ENCODE measurements around the gene PLEKHH1.

The PLEKHH1 gene

DNA sequence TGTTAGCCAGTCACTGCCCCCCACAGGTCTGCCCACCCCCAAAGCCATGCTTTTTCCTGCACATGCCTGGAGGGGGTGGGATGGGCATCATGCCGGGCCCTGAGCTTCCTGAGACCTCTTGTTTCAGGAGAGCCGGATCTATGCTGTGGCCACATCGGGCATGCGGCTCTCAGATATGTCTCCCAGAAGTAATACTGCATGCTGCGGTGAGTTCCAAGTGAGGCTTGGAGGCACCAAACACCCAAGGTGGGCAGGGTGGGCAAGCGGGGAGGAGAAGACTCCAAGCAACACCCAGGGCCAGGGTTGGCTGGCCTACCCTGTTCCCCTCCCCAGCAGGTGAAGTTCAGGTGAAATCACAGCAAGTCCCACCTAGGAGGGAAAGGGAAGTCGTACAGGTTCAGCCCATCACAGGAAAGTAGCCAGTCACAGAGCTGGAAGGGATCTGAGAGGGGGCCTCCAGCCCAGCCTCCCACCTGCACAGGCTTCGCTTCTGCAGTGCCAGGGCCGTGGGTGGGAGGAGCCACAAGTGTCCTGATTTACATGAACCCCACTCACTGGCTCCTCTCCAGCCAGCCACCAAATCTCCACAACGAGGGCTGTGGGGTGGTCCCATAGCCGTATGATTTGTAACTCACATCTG lies 36.0 kb downstream of the PLEKHH1 start:
- DNase-seq: no peak

DNA sequence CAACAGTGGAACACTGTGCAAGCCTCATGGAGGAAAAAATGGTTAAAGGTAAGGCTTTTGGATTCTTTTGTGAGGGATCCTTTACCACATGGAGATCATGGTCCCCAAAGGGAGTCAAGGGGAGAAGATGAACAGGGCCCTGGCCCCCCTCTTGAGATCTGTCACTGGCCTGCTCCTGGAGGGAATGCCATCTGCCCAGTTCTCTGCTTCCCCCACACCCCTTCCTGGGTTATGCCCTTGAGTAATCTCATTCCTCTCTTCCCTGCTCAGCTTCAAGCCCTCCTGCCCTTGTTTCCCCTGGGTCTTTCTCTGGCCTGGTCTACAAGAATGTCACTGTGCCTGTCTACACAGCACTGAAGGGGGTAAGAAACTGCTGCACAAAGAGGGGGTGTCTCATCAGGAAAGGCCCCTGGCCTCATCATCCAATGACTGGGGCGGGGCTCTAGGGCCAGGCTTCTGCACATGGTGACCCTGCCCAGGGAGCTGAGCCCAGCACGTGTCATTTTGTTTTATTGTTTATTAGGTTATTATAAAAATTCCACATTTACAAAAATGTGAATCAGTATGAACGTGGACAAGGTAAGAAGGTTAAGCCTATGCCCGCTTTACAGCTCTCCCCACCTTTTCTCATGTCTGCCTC lies 36.7 kb downstream of the PLEKHH1 start:
- DNase-seq: no peak

DNA sequence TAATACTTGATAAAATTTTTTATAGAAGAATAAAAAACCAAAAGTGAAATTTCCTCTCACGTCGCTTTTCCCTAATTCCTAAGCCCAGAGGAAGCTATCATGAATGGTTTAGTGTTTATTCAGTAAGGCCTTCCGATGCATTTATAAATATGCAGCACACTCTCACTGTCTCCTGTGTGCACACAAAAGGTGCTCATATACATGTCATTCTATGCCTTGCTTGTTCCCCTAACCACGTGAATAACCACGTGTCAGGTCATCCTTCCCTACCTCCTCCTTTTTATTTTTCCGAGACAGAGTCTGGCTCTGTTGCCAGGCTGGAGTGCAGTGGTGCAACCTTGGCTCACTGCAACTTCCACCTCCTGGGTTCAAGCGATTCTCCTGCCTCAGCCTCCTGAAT lies 37.4 kb downstream of the PLEKHH1 start:
- no peak for DNase-seq

DNA sequence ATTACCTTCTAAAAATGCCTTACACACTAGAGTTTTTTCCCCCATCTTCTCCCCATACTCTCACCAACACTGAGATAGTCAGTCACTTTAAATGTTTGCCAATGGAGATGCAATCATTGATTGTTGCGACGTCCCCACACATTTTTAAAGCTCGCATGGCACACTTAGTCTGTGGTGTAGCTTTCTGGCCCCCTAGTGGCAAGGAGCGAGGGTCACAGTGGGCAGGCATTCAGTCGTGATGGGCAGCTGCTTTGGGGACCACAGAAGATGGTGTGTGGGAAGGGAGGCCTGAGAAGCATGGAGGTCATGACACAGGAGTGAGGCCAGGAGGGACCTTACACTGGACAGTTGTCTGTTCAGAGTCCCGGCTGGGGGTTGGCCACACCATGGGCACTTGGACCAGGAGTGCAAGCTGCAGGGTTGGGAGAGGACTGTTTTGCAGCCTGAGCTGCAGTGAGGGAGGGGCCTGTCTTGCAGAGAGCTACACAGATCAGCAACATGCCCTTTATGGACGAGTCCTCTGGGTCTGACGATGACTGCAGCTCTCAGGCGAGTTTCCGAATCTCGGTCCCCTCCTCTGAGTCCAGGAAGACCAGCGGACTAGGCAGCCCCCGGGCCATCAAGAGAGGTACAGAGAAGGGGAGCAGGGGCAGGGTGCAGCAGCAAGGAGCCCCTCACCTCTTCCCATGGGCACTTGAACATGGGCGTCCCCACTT lies 38.3 kb downstream of the PLEKHH1 start:
- DNase-seq: peak; percentile 28

DNA sequence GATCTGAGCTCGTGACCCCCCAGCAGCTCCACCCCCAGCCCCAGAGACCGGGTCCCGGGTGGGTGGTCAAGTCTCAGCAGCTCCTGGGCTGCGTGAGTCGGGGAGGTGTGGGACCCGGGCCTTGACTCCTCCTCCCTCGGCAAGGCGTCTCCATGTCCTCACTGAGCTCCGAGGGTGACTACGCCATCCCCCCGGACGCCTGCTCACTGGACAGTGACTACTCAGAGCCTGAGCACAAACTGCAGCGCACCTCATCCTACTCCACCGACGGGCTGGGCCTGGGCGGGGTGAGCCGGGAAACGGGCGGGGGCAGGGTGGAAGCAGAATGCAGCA lies 38.9 kb downstream of the PLEKHH1 start:
- DNase-seq: no peak

DNA sequence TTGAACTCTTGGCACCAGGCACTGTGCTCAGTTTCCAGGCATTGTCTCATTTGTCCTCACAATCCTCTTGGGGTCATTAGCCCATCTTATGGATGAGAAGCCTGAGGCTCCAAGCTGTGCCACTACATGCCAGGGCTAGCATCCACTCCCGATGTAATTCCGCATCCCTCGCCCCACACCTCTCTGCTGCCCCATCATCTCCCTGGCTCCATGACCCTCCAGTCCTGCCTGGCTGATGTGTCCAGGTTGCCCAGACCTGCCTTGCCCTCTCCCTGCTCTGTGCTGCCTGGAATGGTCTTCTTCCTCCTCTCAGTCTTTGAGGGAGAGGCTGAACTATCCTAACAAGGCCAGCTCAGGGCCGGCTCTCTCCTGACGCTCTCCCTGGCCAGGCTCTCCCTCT lies 39.5 kb downstream of the PLEKHH1 start:
- DNase-seq: no peak

DNA sequence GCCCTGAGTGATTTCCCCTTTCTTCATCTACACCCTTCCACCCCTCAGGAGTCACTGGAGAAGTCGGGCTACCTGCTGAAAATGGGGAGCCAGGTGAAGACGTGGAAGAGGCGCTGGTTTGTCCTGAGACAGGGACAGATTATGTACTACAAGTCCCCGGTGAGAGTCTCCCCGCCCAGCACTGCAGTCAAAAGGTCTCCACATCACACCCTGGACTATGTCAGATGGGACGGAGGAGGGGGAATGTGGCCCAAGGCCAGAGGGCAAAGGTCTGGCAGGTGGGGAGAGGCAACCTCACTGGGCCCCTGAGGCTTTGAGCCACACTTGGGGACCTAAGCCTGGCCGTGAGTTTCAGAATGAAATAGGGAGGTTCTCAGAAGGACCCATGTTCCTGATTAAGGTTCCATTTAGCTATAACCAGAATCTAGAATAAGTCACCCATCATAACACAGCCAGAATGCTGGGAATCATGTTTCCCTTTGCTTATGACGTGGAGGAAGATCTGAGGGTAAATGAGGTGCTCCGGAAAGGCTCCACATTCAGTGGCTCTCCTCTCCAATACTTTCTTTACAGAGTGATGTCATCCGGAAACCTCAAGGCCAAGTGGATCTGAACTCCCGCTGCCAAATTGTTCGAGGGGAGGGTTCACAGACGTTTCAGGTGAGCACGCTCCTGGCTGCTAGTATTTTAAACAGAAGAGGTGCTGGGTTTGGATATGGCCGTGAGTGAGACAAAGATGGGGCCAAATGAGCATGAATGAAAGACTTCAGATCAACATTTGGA lies 40.3 kb downstream of the PLEKHH1 start:
- no peak for DNase-seq

DNA sequence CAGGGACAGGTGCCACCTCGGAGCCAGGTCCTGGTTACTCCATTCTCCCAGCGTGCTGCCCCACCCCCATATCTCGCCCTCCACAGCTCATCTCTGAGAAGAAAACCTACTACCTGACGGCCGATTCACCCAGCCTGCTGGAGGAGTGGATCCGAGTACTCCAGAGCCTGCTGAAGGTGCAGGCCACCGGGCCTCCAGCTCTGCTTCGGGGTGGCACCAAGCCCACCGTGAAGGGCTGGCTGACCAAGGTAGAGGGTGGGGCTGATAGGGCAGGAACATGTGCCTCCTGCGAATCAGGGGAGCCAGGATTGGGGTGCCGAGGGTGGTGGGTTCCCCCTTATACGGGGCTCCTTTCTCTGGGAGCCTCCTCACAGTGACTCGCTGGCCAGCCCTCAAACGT lies 41.1 kb downstream of the PLEKHH1 start:
- no peak for DNase-seq

DNA sequence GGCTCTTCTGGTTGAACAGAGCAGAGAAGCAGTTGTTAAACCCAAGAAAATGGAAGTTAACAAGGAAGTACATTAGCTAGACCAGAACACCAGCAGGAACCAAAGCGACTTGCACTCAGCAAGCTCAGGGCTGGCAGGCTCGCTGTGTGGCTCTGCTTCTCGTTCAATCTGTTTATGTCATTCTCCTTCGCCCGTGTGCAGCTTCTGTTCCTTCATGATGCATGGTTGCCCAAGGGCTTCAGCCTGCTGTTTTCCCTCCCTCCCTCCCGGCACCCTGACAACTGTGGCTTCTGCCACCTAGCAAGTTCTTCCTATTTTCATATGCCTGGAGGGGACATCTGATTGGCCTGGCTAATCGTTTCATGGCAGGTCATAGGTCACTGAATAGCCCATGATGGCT lies 41.7 kb downstream of the PLEKHH1 start:
- no peak for DNase-seq

DNA sequence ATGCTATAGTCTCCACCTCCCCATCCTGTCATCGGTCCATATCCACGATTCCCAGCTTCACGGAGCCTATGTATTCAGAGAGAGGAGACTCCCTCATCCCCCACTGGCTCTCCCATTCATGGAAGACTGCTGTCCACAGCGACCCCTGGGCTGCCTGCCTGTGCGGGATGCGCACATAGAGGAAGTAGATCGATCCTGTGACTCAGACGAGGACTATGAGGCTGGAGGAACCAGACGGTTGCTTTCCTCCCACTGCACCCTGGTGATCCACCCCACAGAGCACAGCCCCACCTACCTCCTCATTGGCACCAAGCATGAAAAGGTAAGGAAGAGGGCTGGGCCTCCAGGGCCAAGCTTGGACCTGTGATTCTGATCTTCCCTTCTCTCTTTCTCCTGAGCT lies 42.6 kb downstream of the PLEKHH1 start:
- no peak for DNase-seq

DNA sequence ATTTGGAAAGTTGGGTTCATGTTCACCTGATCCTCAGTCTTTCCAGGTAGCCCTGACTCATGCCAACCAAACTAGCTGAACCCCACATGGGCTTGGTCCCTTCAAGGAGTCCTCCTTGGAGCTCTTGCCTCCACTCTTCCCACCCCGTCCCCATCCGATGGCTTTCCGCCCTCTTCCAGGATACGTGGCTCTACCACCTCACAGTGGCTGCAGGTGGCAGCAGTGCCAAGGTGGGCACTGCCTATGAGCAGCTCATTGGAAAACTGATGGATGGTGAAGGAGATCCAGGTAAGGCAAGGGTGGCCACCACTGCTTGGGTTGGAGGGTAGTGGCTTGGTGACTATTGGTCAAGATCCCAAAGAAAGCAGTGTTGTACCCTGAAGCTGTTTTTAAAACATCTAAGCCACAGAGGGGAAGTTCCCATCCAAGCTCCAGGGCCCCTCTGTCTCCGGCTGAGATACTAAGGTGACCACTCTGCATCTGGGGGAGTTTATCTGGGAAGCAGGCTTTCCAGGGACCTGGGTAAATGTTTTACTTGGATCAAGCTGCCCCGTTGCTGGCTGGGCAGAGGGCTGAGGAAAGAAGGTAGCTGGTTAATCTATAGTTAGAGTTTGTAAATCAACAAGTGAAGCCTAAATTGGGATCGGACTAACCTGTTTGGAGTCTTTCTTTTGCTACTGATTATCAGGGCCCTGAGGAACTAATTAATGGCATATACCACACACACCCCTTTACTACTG lies 43.3 kb downstream of the PLEKHH1 start:
- no peak for DNase-seq

DNA sequence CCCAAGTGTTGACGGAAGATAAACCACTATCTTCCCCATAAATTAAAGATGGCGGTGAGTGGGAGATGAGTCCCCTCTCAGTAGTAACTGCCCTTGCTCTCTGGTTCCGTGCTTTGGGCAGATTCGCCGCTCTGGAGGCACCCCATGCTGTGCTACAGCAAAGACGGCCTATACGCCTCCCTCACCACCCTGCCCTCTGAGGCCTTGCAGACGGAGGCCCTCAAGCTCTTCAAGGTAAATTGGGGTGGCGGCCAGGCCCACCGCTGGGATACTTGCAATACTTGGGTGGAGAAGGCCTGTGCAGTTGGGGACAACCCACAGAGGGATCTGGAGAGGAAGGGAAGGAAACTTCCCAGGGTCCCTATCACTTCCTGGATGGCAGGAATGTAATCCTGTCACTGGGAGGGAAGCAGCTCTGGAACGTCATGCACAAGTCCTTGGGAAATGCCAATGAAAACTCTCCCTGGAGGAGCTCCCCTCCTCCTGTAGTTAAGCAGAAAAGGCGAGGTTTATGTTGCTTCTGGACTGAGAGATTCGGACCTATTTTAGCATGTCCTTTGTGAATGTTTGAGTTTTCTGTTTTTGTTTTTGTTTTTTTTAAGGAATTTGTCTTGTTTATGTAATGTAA lies 44.2 kb downstream of the PLEKHH1 start:
- no peak for DNase-seq

DNA sequence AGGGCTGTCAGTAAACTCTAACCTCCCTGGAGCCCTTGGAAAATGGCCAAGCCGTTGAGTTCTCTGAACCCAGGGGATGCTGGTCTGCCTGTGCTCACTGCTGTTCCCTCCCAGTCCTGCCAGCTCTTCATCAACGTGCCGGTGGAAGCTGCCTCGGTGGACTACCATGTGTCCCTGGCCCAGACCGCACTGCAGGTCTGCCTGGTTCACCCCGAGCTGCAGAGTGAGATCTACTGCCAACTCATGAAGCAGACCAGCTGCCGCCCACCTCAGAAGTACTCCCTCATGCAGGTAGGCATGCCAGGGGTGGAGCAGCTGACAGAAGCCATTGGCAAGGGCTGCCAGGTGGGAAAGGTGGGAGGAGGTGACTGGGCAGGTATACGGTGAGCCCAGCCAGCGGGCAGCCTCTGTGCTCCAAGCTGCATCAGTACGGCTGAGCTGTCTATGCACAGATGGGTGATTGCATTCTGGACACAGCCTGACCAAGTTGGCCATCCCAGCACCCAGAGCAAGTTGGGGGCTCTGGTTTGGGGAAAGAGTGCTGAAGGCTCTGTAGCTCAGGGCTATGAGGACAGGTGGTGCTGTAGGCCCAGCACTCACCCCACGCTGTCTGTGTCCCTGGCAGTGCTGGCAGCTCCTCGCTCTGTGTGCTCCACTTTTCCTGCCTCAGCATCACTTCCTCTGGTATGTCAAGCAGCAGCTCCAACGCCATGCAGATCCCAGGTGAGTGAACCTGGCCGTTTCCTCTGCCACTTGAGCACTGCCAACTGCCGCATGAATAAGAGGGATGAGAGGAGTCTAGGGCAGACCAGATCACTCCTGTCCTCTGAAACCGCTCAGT lies 45.0 kb downstream of the PLEKHH1 start:
- no peak for DNase-seq

DNA sequence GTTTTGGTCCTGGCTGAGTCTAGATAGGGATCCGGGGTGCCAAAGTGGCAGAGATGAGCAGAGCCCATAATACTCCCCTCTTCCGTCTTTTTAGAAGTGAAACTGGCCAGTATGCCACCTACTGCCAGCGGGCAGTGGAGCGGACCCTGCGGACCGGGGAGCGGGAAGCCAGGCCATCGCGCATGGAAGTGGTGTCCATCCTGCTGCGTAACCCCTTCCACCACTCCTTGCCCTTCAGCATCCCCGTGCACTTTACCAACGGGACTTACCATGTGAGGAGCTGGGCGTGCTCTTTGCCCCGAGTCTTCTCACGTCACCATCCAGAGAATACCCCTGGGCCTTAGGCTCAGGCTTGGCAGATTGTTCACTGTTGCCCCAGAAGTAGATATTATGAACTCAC lies 46.0 kb downstream of the PLEKHH1 start:
- no peak for DNase-seq

DNA sequence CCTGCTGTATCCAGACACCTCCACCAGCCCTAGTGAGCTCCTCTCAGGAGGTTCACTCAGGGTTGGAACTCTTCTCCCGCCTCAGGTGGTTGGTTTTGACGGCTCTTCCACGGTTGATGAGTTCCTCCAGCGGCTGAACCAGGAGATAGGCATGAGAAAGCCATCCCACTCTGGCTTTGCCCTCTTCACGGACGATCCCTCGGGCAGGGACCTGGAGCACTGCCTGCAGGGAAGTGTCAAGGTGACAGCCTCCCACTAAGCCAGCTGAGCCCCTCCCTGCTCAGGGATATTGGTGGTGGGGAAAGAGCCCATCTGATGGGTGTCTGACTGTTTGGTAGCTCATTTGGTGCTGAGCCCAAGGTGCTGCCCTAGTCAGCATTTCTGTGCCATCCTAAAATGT lies 46.5 kb downstream of the PLEKHH1 start:
- DNase-seq: no peak

DNA sequence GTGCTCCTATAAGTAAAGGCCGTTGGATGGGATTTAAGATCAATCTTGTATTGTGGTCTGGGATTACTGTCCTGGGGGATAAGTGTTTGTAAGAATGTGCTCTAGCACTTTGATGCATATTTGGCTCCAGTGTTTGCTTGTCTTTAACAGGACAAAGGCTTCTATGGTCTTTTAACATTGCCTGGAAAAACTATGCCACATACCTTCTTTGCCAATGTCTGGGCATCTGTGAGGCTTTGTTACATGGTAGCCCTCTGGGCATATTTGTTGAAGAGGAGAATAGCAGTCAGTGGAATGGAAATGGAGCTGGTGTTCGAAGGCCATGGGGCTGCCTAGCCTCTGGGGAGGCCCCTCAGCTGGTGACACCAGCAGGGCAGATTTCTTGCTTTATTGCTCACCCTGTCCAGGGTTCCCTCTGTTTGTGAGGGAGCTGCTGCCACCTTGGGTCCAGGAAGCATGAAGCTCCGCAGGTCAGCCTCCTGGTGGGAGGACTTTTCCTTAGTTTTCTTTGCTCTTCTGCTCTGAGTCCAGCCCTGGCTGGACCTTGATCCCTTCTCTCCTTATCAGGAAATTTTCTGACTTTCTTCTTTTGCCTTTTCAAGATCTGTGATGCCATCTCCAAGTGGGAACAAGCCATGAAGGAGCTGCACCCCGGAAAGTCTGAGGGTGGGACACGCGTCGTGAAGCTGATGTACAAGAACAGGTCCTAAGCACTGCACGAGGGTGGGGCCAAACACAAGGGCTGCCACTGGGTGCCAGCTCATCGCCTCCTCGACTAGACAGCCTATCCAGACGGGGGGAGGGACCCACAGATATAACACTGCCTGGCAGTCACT lies 47.5 kb downstream of the PLEKHH1 start:
- DNase-seq: no peak

DNA sequence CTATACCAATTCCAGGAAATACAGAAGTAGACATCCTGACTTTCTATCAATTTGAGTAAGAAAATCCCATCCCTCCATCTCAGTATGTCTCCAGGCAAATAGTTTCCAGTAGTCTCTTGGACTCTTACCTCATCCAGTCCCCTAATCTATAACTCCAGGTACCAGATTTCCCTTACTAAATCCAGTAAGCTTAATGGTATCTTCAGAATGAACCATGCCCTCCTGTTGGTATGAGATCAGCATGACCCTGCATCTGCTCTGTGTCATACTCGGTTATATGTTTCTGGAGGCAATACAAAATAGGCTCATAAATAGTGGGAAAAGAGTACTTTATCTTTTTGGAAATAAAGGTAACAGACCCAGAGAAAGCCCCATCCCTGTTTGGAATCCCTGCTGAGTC lies 48.6 kb downstream of the PLEKHH1 start:
- no peak for DNase-seq

DNA sequence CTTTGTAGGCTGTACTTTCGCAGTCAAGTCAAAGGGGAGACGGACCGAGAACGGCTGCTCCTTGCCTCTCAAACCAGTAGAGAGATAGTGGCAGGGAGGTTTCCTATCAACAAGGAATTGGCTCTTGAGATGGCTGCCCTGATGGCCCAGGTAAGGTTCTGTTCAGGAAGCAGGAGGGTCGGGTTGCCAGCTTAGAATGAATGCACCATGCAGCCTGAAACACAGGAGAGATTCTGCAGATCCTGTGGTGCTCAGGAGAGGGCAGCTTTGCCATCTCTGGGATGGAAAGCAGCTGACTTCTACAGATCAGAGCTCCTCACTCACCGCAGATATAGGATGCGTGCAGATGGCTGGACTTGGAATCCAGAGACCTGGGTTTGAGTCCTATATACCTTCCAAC lies 49.0 kb downstream of the PLEKHH1 start:
- DNase-seq: no peak

DNA sequence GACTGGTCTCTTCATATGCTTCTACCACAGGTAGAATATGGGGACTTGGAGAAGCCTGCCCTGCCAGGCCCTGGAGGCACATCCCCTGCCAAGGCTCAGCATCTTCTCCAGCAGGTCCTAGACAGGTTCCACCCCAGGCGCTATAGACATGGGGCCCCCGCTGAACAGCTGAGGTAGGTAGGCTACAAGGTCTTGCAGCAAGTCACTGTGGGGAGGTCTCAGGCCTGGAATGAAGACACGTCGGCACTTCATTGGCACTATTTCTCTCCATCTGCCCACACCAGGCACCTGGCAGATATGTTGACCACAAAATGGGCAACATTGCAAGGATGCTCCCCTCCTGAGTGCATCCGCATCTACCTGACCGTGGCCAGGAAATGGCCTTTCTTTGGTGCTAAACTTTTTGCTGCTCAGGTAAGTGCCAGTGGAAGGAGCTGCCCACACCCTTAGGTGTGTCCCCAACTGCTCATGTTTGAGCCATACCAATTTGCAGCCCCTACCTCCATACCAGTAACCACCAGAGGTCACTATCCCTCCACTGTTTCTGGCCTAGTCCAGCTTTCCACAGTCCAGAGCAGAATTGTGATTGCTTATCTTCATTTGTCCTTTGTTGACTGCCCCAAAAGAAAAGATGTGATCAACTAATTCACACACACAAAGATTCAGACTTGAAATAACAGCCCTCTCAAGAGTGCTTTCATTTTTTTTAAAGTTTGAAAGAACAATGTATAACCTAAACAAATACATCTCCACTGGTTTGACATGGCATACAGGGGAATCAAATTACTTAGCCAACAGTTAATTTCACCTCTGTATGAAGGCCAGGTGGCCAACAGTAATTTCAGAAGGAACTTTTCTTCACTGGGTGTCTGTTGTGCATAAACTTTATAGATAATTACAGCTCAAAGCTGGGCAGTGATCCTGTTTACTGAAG lies 50.9 kb downstream of the PLEKHH1 start:
- DNase-seq: peak; percentile 3

DNA sequence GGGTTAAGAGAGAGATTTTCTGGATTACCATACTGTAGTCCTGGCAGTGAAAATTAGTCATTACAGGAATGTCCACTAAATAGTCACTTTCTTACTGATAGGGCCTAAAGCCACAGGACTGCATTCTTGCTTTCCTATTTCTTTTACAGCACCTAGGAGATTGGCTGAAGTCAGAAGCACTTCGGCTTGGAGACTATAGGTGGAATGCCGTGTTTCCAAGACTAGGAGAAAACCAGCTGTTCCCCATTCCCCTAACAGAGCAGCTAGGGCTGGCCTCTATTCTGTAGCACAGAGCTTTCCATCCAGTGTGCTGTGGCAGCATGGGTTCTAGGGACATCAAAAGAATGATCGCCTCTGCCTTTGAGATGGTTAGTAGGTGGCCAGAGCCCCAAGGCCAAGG lies 51.9 kb downstream of the PLEKHH1 start:
- DNase-seq: no peak

All from DMS153 (cell line).